Tibial nerve (tissue), 4 donors: Measurements from ENCODE around the gene CERS6.

Experiments
- CTCF ChIP-seq, 5 experiments: fragments of 200-600 bp in 3 of 5; fragments of 450-650 bp in 2 of 5; sonication (generic) in 3 of 5; IDR thresholded peaks; one replicate each; pipeline ENCODE4 v1.5.1; 2016 to 2019; ENCODE audit warnings: antibody characterized with exemption in 5 of 5, mild to moderate bottlenecking in 3 of 5, moderate library complexity in 2 of 5
- EP300 ChIP-seq, 2 donors: sonication (generic); formaldehyde crosslinking; IDR thresholded peaks; one replicate each; pipeline ENCODE4 v1.6.1; 2017; ENCODE audit warnings: antibody characterized with exemption in 2 of 2, mild to moderate bottlenecking in 1 of 2
- POLR2A ChIP-seq, 2 donors: fragments of 450-650 bp; IDR thresholded peaks; one replicate each; pipeline ENCODE4 v1.6.1; 2017; ENCODE audit warnings: antibody characterized with exemption in 2 of 2, mild to moderate bottlenecking in 2 of 2, moderate library complexity in 2 of 2

DNA sequence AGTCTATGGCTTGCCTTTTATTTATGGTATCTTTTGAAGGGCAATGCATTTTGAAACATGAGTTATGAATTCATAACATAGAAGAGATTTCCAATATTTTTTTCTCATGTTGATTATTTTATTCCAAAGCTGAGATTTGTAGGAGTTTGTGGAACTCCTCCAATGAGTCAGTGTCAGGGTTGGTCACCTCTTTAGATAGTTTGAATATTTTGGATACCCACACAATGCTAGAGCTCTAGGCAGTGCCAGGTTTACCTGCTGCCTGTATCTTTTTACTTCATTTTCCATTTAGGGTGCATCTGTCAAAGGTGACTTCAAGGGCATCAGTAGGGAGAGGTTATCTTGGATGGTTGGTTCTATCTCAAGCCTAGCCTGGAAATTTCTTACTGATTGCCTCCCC, 152.7 kb downstream of the CERS6 start:
- TF ChIP-seq CTCF (IDR thresholded peaks at IDR 0.05) = no peak
- no peak for TF ChIP-seq POLR2A (IDR thresholded peaks at IDR 0.05)
- no peak for TF ChIP-seq EP300 (IDR thresholded peaks at IDR 0.05)
